OCI-LY3 (cell line): ENCODE data around the gene SEPTIN11.

Experiments
- CTCF ChIP-seq: fragments of 200-600, 300-600 bp; sonication (generic); IDR thresholded peaks from 2 replicates; pipeline ENCODE4 v1.5.1; 2014; ENCODE audit warnings: antibody characterized with exemption, low read length, low read depth
- EZH2phosphoT487 ChIP-seq: fragments of 200-600 bp; shearing (Covaris generic); IDR thresholded peaks from 2 replicates; pipeline ENCODE4 v1.6.1; 2018; ENCODE audit warnings: antibody characterized with exemption, mixed run types, low read depth

- TF ChIP-seq CTCF = no peak
- TF ChIP-seq EZH2phosphoT487 = no peak
These were observed 2.5 kb downstream of the SEPTIN11 start for GRCh38 chr4:76952071-76952470.
